K562 (cell line): Measurements from ENCODE around the gene EEF1A2. TPM values are rescaled to one million over a fixed set of nuclear protein-coding genes. Genes with fewer than 3 reads are reported as not detected.

ENCODE experiments used
- ATAC-seq: fragments of 200-7000 bp; cut with Tn5 transposase; 3 replicates; pipeline ENCODE4 v1.9.1; 2020; ENCODE audit warnings: moderate library complexity
- BruUV-seq: library from RNA; stranded (reverse); fragments of 400-500 nt; replicated peaks from 2 replicates; lab custom pipeline; 2021; lab: Mats Ljungman, UMichigan
- CTCF ChIA-PET: fragments of 300-600 bp; formaldehyde crosslinking; extraction: SDS; loops from one replicate; lab custom pipeline; 2021; ENCODE audit warnings: low intra/inter-chr PET ratio; lab: Yijun Ruan, JAX
- POLR2A ChIA-PET: fragments of 300-600, 350-650 bp; sonication (Branson Sonifier 250); formaldehyde crosslinking; extraction: SDS; loops from one replicate; lab custom pipeline; 2021; ENCODE audit warnings: antibody characterized with exemption, inconsistent platforms; lab: Yijun Ruan, JAX
- DNase-seq, 4 experiments: peaks; one replicate each; pipeline versions ENCODE4 v3.0.0 to v3.0.0-alpha.2; 2011 to 2018; ENCODE audit warnings: low spot score in 3 of 4, mixed read lengths in 3 of 4; ENCODE audit errors: extremely low read depth in 1 of 4
- FAIRE-seq: peaks from 2 replicates; lab custom pipeline; 2011; peaks lifted over from hg19 to GRCh38; lab: Jason Lieb, UNC
- H2AFZ ChIP-seq: 2 replicates; pipeline ENCODE4 v1.6.0; 2011; ENCODE audit warnings: low read depth, low read length, control low read depth, inconsistent platforms
- H3K27ac ChIP-seq: fragments of 200-600 bp; 3 replicates; pipeline ENCODE4 v1.8.0; 2011; ENCODE audit warnings: low read depth, mild to moderate bottlenecking, control low read depth, inconsistent platforms, low read length, moderate library complexity, mixed read lengths; ENCODE audit errors: extremely low read depth
- H3K27me3 ChIP-seq, 2 experiments: fragments of 300-600 bp in 1 of 2; 2 replicates in 1 of 2; 3 replicates in 1 of 2; pipeline versions ENCODE4 v1.6.0 to v1.8.0; 2011; ENCODE audit warnings: inconsistent platforms in 2 of 2, low read length in 2 of 2, mild to moderate bottlenecking in 1 of 2, mixed read lengths in 1 of 2, moderate library complexity in 1 of 2; ENCODE audit not compliant: control insufficient read depth in 2 of 2, insufficient read depth in 2 of 2
- H3K36me3 ChIP-seq: fragments of 300-600 bp; 3 replicates; pipeline ENCODE4 v1.8.0; 2011; ENCODE audit warnings: mild to moderate bottlenecking, low read length, inconsistent platforms; ENCODE audit not compliant: control insufficient read depth, insufficient read depth
- H3K4me1 ChIP-seq, 2 experiments: fragments of 200-600 bp in 1 of 2; replicated peaks in 1 of 2; 2 replicates in 1 of 2; 3 replicates in 1 of 2; pipeline versions ENCODE4 v1.5.1 to v1.8.0; 2011; ENCODE audit warnings: inconsistent platforms in 2 of 2, low read length in 2 of 2, mild to moderate bottlenecking in 1 of 2, mixed read lengths in 1 of 2, moderate library complexity in 1 of 2; ENCODE audit not compliant: control insufficient read depth in 2 of 2, insufficient read depth in 2 of 2
- H3K4me2 ChIP-seq: 2 replicates; pipeline ENCODE4 v1.6.1; 2011; ENCODE audit warnings: low read length, control low read depth, inconsistent platforms, mixed read lengths; ENCODE audit not compliant: insufficient read depth
- H3K4me3 ChIP-seq: fragments of 200-600 bp; sonication (generic), shearing (Covaris generic); 2 replicates; pipeline ENCODE4 v1.5.1; 2016; ENCODE audit warnings: control low read depth, inconsistent platforms
- H3K79me2 ChIP-seq: fragments of 200-600 bp; 3 replicates; pipeline ENCODE4 v1.8.0; 2011; ENCODE audit warnings: low read length, inconsistent platforms; ENCODE audit not compliant: control insufficient read depth, insufficient read depth
- H3K9ac ChIP-seq, 2 experiments: 2 replicates each; pipeline versions ENCODE4 v1.6.0 to v1.6.1; 2011; ENCODE audit warnings: low read depth in 2 of 2, low read length in 2 of 2, control low read depth in 1 of 2, inconsistent platforms in 1 of 2, mild to moderate bottlenecking in 1 of 2, mixed read lengths in 1 of 2; ENCODE audit not compliant: insufficient read depth in 1 of 2
- H3K9me1 ChIP-seq: one replicate; pipeline ENCODE4 v1.6.0; 2011; ENCODE audit warnings: inconsistent platforms, mild to moderate bottlenecking, low read length, moderate library complexity; ENCODE audit not compliant: control insufficient read depth, insufficient read depth
- H3K9me3 ChIP-seq: replicated peaks from 2 replicates; pipeline ENCODE4 v1.5.1; 2011; ENCODE audit warnings: low read depth, low read length, inconsistent platforms; ENCODE audit not compliant: control insufficient read depth, insufficient read depth
- H4K20me1 ChIP-seq: replicated peaks from 2 replicates; pipeline ENCODE4 v1.6.1; 2011; ENCODE audit warnings: low read length, inconsistent platforms, mixed read lengths; ENCODE audit not compliant: control insufficient read depth, insufficient read depth
- ARNT ChIP-seq, 2 experiments: fragments of 450-650 bp; IDR thresholded peaks; 2 replicates each; pipeline ENCODE4 v1.6.1; 2016; ENCODE audit warnings: mild to moderate bottlenecking in 1 of 2
- FOXJ2 ChIP-seq: fragments of 200-800 bp; sonication (Bioruptor generic); IDR thresholded peaks from 2 replicates; pipeline ENCODE4 v1.6.1; 2016; ENCODE audit warnings: missing genetic modification characterization, missing compliant biosample characterization
- KDM2B ChIP-seq: fragments of 250-450 bp; sonication (Bioruptor Pico); IDR thresholded peaks from 2 replicates; pipeline ENCODE4 v1.8.0; 2021; ENCODE audit warnings: mild to moderate bottlenecking, moderate library complexity
- KDM5B ChIP-seq: fragments of 200-600 bp; sonication (generic); IDR thresholded peaks from 2 replicates; pipeline ENCODE4 v1.6.1; 2012; ENCODE audit warnings: low read depth, mild to moderate bottlenecking, moderate library complexity, low read length, control low read depth, inconsistent platforms; ENCODE audit not compliant: insufficient replicate concordance
- ZNF407 ChIP-seq: fragments of 450-650 bp; IDR thresholded peaks from 2 replicates; pipeline ENCODE4 v1.6.1; 2016; ENCODE audit warnings: low read depth
- WGBS: fragments of 100-300 bp; shearing (Covaris generic); methylation state at CpG from one replicate; pipeline ENCODE4 v1.1.6; 2016; ENCODE audit warnings: low coverage, mixed read lengths; ENCODE audit not compliant: insufficient coverage; ENCODE audit errors: missing lambda C conversion rate; 5-methylcytosine and 5-hydroxymethylcytosine counted together
- in situ Hi-C: fragments of 300-500 bp; cut with MboI; formaldehyde crosslinking; loops from 4 replicates; pipeline ENCODE4 v1.15.0; 2018; ENCODE audit warnings: inconsistent platforms, mixed read lengths
- intact Hi-C: fragments of 100-400 bp; cut with micrococcal nuclease; formaldehyde crosslinking; loops from 2 replicates; pipeline ENCODE4 v1.14.2; 2022
- polyA plus RNA-seq, 8 experiments: library from polyadenylated mRNA; depleted of rRNA in 4 of 8; stranded (reverse) in 5 of 8; unstranded in 3 of 8; fragments of >200 nt; fragmentation: Nextera tagmentation in 2 of 8; fragmentation: Illumina TruSeq in 1 of 8; extraction: Ambion mirVana in 2 of 8; extraction: Trizol in 1 of 8; gene quantifications; 2 replicates each; pipeline versions ENCODE4 v1.2.1 to v1.2.3, GENCODE V29; 2011 to 2014; ENCODE audit warnings: inconsistent platforms in 1 of 8, missing spikeins in 1 of 8
- total RNA-seq, 7 experiments: library from RNA; depleted of rRNA in 6 of 7; stranded (reverse); fragments of >200 nt in 6 of 7; fragmentation: Illumina TruSeq in 2 of 7; extraction: Trizol in 2 of 7; gene quantifications; 2 replicates each; pipeline versions ENCODE4 v1.2.1 to v1.2.3, GENCODE V29; 2011 to 2021; ENCODE audit warnings: low replicate concordance in 1 of 7
- TF ChIP-seq, protein P1 (sequence below): sonication (generic); formaldehyde crosslinking; IDR thresholded peaks from 2 replicates; pipeline ENCODE4 v1.8.0; 2023; ENCODE audit warnings: missing genetic modification reagents, mild to moderate bottlenecking, borderline replicate concordance

EEF1A2 gene
- total and polyA plus RNA-seq, 9 of the 15 experiments (the other 6 are each of a cell fraction or from before 2014, with no cell fraction given) = 0.04 to 29.6 (median 11.5) TPM

GRCh38 chr20:63500902-63501817 lies 2.3 kb upstream of the EEF1A2 start:
- H3K27ac ChIP-seq = no peak overlapping the region
- ATAC-seq = no peak
- 0 out of 4 replicates have a peak overlapping the region, but pooled peaks of 1 of the 2 experiments have one; percentile 16 for H3K9ac ChIP-seq
- no peak for DNase-seq
- H3K4me2 ChIP-seq = no peak overlapping the region; the same call in 1 of the 2 replicates
- no peak for FAIRE-seq
- peaks cover 9% of the 10 kb centered on the region; the same call in 1 of the 2 replicates for H4K20me1 ChIP-seq
- peaks cover 6% of the 10 kb centered on the region for H3K9me3 ChIP-seq
- intact Hi-C loops (no loop called here), in situ Hi-C loops (no loop called here)
- 40% methylated on average over 27 of the region's 27 CpGs for WGBS
- H3K27me3 ChIP-seq = peaks cover 9 to 14% of the 10 kb centered on the region in 2 experiments; a peak in 3 of 5 replicates
- CTCF ChIA-PET = no interaction called here
- no peak overlapping the region for H3K4me3 ChIP-seq
- H3K9me1 ChIP-seq = no peaks in the 10 kb centered on the region
- BruUV-seq = no TSS peak
- no peak overlapping the region for H2AFZ ChIP-seq
- no peaks in the 10 kb centered on the region for H3K79me2 ChIP-seq
- peaks cover 0 to 73% of the 10 kb centered on the region in 2 experiments; a peak in 3 of 5 replicates for H3K4me1 ChIP-seq
- POLR2A ChIA-PET = no interaction called here
- no peaks in the 10 kb centered on the region for H3K36me3 ChIP-seq
- TF ChIP-seq FOXJ2 (no peak), KDM2B (no peak), ARNT (IDR thresholded peaks at IDR 0.05) (no peak), KDM5B (no peak), ZNF407 (no peak)
- TF ChIP-seq, protein P1, sequence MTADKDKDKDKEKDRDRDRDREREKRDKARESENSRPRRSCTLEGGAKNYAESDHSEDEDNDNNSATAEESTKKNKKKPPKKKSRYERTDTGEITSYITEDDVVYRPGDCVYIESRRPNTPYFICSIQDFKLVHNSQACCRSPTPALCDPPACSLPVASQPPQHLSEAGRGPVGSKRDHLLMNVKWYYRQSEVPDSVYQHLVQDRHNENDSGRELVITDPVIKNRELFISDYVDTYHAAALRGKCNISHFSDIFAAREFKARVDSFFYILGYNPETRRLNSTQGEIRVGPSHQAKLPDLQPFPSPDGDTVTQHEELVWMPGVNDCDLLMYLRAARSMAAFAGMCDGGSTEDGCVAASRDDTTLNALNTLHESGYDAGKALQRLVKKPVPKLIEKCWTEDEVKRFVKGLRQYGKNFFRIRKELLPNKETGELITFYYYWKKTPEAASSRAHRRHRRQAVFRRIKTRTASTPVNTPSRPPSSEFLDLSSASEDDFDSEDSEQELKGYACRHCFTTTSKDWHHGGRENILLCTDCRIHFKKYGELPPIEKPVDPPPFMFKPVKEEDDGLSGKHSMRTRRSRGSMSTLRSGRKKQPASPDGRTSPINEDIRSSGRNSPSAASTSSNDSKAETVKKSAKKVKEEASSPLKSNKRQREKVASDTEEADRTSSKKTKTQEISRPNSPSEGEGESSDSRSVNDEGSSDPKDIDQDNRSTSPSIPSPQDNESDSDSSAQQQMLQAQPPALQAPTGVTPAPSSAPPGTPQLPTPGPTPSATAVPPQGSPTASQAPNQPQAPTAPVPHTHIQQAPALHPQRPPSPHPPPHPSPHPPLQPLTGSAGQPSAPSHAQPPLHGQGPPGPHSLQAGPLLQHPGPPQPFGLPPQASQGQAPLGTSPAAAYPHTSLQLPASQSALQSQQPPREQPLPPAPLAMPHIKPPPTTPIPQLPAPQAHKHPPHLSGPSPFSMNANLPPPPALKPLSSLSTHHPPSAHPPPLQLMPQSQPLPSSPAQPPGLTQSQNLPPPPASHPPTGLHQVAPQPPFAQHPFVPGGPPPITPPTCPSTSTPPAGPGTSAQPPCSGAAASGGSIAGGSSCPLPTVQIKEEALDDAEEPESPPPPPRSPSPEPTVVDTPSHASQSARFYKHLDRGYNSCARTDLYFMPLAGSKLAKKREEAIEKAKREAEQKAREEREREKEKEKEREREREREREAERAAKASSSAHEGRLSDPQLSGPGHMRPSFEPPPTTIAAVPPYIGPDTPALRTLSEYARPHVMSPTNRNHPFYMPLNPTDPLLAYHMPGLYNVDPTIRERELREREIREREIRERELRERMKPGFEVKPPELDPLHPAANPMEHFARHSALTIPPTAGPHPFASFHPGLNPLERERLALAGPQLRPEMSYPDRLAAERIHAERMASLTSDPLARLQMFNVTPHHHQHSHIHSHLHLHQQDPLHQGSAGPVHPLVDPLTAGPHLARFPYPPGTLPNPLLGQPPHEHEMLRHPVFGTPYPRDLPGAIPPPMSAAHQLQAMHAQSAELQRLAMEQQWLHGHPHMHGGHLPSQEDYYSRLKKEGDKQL (CRISPR knock-in tag) = no peak
